Activated T-cell treated with anti-CD3 and anti-CD28 coated beads for 24 hours (primary cell): ENCODE data around the gene CDC42SE2.
"Not testable (repeated sequence)": the region's sequence is repeated elsewhere in the genome, so short reads cannot be mapped to it uniquely, and the experiment has no call there.

Source experiments
- DNase-seq: peaks from one replicate; pipeline ENCODE4 v3.0.0-alpha.2; 2020; ENCODE audit warnings: low read depth

CDC42SE2 gene

GRCh38 chr5:131318455-131318854 is 54.6 kb downstream of the CDC42SE2 start:
- no peak for DNase-seq

DNA sequence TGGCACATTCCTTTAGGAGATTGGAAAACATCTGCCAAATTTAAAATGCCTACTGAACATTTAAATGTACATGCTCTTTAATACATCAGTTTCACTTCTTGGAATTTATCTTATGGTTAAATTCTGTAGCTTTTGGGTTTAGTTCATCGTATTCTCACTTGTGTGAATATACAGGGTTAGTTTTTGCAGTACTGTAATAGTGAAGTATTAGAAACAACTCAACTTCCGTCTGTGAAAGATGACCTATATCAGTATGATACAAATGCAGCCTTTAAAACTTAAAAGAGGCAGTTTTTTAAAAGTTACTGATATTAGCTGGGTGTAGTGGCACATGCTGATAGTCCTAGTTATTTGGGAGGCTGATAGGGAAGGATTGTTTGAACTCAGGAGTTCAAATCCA is 57.2 kb downstream of the CDC42SE2 start:
- DNase-seq = no peak

DNA sequence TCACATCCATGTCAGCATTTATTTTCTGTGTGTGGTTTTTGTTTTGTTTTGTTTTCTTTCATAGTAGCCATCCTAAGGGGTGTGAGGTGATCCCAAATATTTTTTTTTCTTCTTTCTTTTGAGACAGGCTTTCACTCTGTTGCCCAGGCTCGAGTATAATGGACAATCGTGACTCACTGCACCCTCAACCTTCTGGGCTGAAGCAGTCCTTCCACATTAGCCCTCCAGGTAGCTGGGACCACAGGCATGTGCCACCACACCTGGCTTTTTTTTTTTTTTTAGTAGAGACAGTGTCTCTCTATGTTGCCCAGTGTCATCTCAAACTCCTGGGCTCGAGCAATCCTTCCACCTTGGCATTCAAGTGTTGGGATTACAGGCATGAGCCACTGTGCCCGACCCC is 59.1 kb downstream of the CDC42SE2 start:
- DNase-seq = no peak

DNA sequence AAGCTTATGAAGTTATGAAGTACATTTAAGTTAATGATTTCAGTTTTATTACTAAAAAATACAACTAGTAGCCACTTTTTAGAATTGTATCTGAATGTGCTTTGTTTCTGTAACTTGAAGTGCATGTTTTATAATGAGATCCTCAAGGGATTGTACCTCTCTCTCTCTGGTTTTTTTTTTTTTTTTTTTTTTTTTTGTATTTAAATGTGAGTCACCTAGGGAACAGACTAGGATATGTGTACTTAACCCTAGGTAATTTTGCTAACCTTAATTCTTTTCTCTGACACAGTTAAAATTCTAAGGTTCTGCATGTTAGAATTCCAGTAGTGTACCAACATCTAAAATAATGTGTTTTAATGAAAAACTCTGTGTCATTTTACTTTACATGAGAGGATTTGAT is 59.5 kb downstream of the CDC42SE2 start:
- DNase-seq = no peak

GRCh38 chr5:131324303-131324702 is 60.5 kb downstream of the CDC42SE2 start:
- no peak for DNase-seq

- DNase-seq = no peak
Measured at GRCh38 chr5:131328536-131329285, 64.9 kb downstream of the CDC42SE2 start.

- no peak for DNase-seq
Measured at GRCh38 chr5:131329286-131329560, 65.4 kb downstream of the CDC42SE2 start.

GRCh38 chr5:131330031-131330430 is 66.2 kb downstream of the CDC42SE2 start:
- no peak for DNase-seq

DNA sequence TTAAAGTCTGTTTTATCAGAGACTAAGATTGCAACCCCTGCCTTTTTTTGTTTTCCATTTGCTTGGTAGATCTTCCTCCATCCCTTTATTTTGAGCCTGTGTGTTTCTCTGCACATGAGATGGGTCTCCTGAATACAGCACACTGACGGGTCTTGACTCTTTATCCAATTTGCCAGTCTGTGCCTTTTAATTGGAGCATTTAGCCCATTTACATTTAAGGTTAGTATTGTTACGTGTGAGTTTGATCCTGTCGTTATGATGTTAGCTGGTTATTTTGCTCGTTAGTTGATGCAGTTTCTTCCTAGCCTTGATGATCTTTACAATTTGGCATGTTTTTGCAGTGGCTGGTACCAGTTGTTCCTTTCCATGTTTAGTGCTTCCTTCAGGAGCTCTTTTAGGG is 71.9 kb downstream of the CDC42SE2 start:
- DNase-seq = not testable (repeated sequence)

GRCh38 chr5:131336801-131337200 is 72.9 kb downstream of the CDC42SE2 start:
- DNase-seq = not testable (repeated sequence)

DNA sequence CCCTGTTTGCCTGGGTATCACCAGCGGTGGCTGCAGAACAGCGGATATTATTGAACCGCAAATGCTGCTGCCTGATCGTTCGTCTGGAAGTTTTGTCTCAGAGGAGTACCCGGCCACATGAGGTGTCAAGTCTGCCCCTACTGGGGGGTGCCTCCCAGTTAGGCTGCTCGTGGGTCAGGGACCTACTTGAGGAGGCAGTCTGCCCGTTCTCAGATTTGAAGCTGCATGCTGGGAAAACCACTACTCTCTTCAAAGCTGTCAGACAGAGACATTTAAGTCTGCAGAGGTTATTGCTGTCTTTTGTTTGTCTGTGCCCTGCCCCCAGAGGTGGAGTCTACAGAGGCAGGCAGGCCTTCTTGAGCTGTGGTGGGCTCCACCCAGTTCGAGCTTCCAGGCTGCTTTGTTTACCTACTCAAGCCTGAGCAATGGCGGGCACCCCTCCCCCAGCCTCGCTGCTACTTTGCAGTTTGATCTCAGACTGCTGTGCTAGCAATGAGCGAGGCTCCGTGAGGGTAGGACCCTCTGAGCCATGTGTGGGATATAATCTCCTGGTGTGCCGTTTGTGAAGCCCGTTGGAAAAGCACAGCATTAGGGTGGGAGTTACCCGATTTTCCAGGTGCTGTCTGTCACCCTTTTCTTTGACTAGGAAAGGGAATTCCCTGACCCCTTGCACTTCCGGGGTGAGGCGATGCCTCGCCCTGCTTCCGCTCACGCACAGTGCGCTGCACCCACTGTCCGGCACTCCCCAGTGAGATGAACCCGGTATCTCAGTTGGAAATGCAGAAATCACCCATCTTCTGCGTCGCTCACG is 73.6 kb downstream of the CDC42SE2 start:
- DNase-seq = not testable (repeated sequence)

DNA sequence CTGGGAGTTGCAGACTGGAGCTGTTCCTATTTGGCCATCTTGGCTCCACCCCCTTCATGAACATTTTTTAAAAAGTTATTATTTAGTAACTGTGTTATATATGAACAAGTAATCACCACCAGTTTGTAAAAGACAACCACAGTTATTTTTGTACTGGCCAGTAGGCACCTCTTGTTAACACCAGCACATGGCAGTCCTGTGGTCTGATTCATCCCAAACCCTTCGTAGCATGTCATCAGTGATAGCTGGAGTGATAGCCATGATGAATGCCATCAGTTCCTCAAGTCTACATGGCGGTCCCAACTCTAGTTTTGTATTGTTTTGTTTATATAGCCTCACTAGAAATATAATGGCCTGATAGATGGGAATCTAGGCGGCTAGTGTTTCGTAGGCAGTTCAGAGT is 74.2 kb downstream of the CDC42SE2 start:
- no peak for DNase-seq

- DNase-seq = not testable (repeated sequence)
Measured at GRCh38 chr5:131344288-131344687, 80.4 kb downstream of the CDC42SE2 start.

GRCh38 chr5:131346204-131346603 is 82.4 kb downstream of the CDC42SE2 start:
- DNase-seq = not testable (repeated sequence)

DNA sequence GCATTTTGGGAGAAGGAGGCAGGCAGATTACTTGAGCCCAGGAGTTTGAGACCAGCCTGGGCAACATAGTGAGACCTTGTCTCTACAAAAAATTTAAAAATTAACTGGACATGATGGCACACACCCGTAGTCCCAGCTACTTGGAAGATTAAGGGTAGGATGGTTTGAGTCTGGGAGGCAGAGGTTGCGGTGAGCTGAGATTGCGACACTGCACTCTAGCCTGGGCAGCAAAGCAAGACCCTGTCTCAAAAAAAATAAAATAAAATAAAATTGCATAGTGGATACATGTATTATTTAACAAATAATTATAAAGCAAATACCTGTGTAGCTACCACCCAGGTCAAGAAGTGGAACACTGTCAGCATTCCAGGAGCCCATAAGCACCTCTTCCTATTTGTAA is 90.1 kb downstream of the CDC42SE2 start:
- DNase-seq = no peak

- DNase-seq = no peak
Measured at GRCh38 chr5:131355971-131356528, 92.2 kb downstream of the CDC42SE2 start.

DNA sequence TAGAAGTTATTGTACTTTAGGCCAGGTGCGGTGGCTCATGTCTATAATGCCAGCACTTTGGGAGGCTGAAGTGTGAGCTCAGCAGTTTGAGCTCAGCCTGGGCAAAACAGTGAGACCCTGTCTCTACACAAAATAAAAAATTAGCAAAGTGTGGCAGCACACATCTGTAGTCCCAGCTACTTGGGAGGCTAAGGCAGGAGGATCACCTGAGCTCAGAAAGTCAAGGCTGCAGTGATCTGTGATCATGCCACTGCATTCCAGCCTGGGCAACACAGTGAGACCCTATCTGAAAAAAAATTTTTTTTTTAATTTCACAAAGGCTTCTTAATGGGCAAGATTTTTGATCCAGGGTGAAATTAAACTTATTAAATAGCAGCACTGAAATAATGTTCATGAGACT is 92.8 kb downstream of the CDC42SE2 start:
- DNase-seq = no peak

GRCh38 chr5:131357739-131358561 is 94.1 kb downstream of the CDC42SE2 start:
- DNase-seq = no peak

GRCh38 chr5:131361677-131362315 is 97.9 kb downstream of the CDC42SE2 start:
- no peak for DNase-seq

DNA sequence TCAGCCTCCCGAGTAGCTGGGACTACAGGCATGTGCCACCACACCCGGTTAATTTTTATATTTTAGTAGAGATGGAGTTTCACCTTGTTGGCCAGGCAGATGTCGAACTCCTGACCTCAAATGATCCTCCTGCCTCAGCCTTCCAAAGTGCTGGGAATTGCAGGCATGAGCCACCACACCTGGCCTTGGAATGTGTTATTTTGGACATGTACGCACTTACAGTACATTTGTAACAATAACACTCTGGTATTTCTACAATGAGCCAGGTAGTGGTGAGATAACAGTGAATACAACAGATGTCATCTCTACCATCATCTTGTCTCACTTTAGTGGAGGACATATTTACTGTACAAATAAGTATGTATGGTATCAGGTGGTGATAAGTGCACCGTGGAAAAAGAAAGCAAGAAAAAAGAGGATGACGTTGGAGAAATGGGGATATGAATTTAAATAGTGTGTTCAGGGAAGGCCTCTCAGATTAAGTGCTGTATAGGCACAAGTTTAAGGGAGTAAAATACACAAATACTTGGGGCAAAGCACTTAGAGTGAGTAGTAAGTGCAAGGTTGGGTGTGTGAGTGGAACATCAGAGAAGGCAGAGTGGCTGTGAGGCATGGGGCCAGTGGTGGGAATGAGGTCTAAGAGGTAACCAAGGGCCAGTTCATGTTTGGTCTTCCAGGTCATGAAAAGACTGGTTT is 100.1 kb downstream of the CDC42SE2 start:
- DNase-seq = no peak

DNA sequence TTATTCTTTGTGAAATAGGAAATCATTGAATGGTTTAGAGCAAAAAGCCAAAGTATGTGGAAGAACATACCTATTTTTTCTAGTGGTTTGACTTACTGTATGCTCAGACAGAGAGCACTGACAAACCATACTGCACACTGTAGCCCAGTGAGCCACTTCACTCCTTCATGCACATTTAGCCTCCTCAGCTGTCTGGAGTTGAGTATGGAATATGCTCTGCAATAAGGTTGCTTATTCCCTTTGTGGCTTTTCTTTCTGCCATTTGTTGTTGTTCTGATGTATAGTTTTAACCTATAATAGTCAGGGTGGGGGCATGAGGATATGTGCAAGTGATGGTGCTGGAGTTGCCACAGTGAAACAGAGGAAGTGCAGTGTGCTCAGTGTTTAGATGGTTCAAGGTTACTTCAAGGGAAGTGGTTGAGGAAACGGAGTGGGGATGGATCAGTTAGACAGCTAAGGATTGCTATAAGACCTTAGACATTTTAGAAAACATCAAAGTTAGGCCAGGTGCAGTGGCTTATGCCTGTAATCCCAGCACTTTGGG is 100.7 kb downstream of the CDC42SE2 start:
- no peak for DNase-seq
